ENCODE measurements around the gene HPCA. TPM values are rescaled to one million over a fixed set of nuclear protein-coding genes. Genes with fewer than 3 reads are reported as not detected.

The HPCA gene
- total and polyA plus RNA-seq, 2 of the 8 experiments (the other 6 are each of a cell fraction or from before 2014, with no cell fraction given): 0.70 to 1.4 TPM

GRCh38 chr1:32858136-32858535 is 28.2 kb upstream of the HPCA start (continued):
- TF ChIP-seq ATF3 (IDR thresholded peaks at IDR 0.05; ENCODE audit: insufficient read depth, low read depth, low read length): no peak
- no peak for TF ChIP-seq EZH2 (IDR thresholded peaks at IDR 0.05; ENCODE audit: low read depth, low read length, severe bottlenecking)
- no peak for TF ChIP-seq CTBP2 (IDR thresholded peaks at IDR 0.05; ENCODE audit: borderline replicate concordance, insufficient read depth, insufficient read length, low read length)
- TF ChIP-seq EGR1 (IDR thresholded peaks at IDR 0.05; ENCODE audit: borderline replicate concordance, low read depth, low read length): no peak
- TF ChIP-seq TBP (IDR thresholded peaks at IDR 0.05; ENCODE audit: low read depth, low read length): no peak
